ENCODE results near the gene PFN1. TPM values are rescaled to one million over a fixed set of nuclear protein-coding genes. Genes with fewer than 3 reads are reported as not detected.

Gene PFN1
- total and polyA plus RNA-seq, 2 donors (not counting 3 experiments of a cell fraction or from before 2014, with no cell fraction given) = 1,191 to 1,577 TPM

DNA sequence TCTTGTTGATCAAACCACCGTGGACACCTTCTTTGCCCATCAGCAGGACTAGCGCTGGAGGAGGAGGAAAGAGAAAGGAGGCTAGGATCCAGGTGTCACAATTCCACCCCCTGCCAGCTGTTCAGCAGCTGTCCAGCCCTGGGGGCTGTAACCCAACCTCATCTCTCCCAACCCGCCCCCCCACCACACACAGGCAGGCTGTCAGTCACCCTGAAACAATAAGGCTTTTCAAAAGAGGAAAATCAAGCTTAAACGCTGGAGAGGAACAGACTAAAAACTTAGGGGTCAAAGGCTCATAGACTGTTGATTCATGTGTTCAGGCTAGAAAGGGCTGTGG lies 2.4 kb downstream of the PFN1 start:
- POLR2A ChIA-PET = interaction anchor here (1.7 kb wide), 1 partner anchor 21 kb away, joined by 5 read pairs; the partner anchor contains the start of gene SPAG7
- H3K9ac ChIP-seq (replicated peaks; ENCODE audit: extremely low read depth, insufficient read depth, low read length) = peak overlapping the region; percentile 7
- no peak overlapping the region for H3K27ac ChIP-seq (ENCODE audit: insufficient read depth, low read depth, low read length)
- CTCF ChIA-PET = interaction anchor here (0.9 to 2.0 kb wide), 3 partner anchors 21 to 42 kb away, joined by 3 to 8 read pairs (median 4); partner anchors contain the start of genes CAMTA2 and SPAG7
- TF ChIP-seq, protein P1, sequence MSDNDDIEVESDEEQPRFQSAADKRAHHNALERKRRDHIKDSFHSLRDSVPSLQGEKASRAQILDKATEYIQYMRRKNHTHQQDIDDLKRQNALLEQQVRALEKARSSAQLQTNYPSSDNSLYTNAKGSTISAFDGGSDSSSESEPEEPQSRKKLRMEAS (IDR thresholded peaks at IDR 0.05; ENCODE audit: insufficient read depth, insufficient read length) = no peak
- TF ChIP-seq JUN (IDR thresholded peaks at IDR 0.05; ENCODE audit: borderline replicate concordance, insufficient read depth, insufficient read length, low read depth) (no peak), MYC (IDR thresholded peaks at IDR 0.05; ENCODE audit: low read depth, low read length) (no peak), CTCF (IDR thresholded peaks at IDR 0.05; ENCODE audit: extremely low read depth in 1 of 2, insufficient read depth in 1 of 2, low read depth in 1 of 2, low read length in 2 of 2) (no peak), POLR2AphosphoS5 (IDR thresholded peaks at IDR 0.05; ENCODE audit: insufficient read depth, low read depth, low read length) (no peak), POLR2A (IDR thresholded peaks at IDR 0.05; ENCODE audit: low read depth, low read length) (no peak), GATA2 (IDR thresholded peaks at IDR 0.05; ENCODE audit: insufficient read depth, insufficient read length, low read depth, low read length) (no peak), FOS (IDR thresholded peaks at IDR 0.05; ENCODE audit: borderline replicate concordance, insufficient read depth, low read length) (no peak), EZH2 (IDR thresholded peaks at IDR 0.05; ENCODE audit: borderline replicate concordance, low read depth, low read length, severe bottlenecking) (no peak)
- DNase-seq (ENCODE audit: low read depth, low spot score) = no peak
- peak overlapping the region in 2 of 3 experiments; percentile 4 to 86 for H3K4me3 ChIP-seq (replicated peaks in 1 of 3; ENCODE audit: insufficient read depth in 1 of 3, low read depth in 1 of 3, low read length in 3 of 3)
- peaks cover 35% of the 10 kb centered on the region for H3K4me1 ChIP-seq (ENCODE audit: control insufficient read depth, extremely low read depth, insufficient read depth, low read length)
- no TSS peak for BruUV-seq (replicated peaks)
- H3K36me3 ChIP-seq (ENCODE audit: control insufficient read depth in 2 of 2, extremely low read depth in 1 of 2, insufficient read depth in 2 of 2, low read length in 2 of 2) = peaks cover 13 to 28% of the 10 kb centered on the region in 2 experiments
- H3K27me3 ChIP-seq (ENCODE audit: control insufficient read depth in 2 of 2, insufficient read depth in 2 of 2, low read length in 2 of 2) = no peaks in the 10 kb centered on the region
- no peaks in the 10 kb centered on the region for H3K9me3 ChIP-seq (replicated peaks; ENCODE audit: control insufficient read depth, insufficient read depth, low read length)
- no peaks in the 10 kb centered on the region for H4K20me1 ChIP-seq (replicated peaks; ENCODE audit: control insufficient read depth, extremely low read depth, insufficient read depth, low read length)
- FAIRE-seq = peak; percentile 35
- peak overlapping the region; percentile 93 for H3K4me2 ChIP-seq (ENCODE audit: insufficient read depth, low read length)
- intact Hi-C loops (cut with micrococcal nuclease) = loop anchor here (1.0 kb wide), 1 partner anchor 40 kb away; no protein-coding TSS in a partner anchor
- dilution Hi-C loops (cut with MboI; ENCODE audit: extremely low pct_ligation_motif_present, low sequenced_read_pairs) = no loop called here
- peaks cover 73% of the 10 kb centered on the region for H3K79me2 ChIP-seq (ENCODE audit: control insufficient read depth, insufficient read depth, low read length)
- H2AFZ ChIP-seq (ENCODE audit: low read depth, low read length) = no peak overlapping the region
- H3K9me1 ChIP-seq (replicated peaks; ENCODE audit: control insufficient read depth, extremely low read depth, insufficient read depth, low read length) = no peaks in the 10 kb centered on the region

Measured in endothelial cell of umbilical vein (primary cell).